ENCODE measurements around the gene RPL12. TPM values are rescaled to one million over a fixed set of nuclear protein-coding genes. Genes with fewer than 3 reads are reported as not detected.

The RPL12 gene
- total and polyA plus RNA-seq, 10 donors = 1,013 to 9,017 (median 1,657) TPM

GRCh38 chr9:127449332-127449966 lies 1.8 kb downstream of the RPL12 start:
- DNase-seq = no peak
- intact Hi-C loops (cut with DNase I; ENCODE audit: low total_unique reads) = no loop called here
- peak overlapping the region in 7 of 8 donors; percentile 90 to 96 (median 95) for H3K27ac ChIP-seq
- H3K27me3 ChIP-seq (replicated peaks in 1 of 7) = no peaks in the 10 kb centered on the region
- peaks cover 0 to 77% (median 53%) of the 10 kb centered on the region in 6 donors for H3K36me3 ChIP-seq
- peak overlapping the region; percentile 65 to 90 (median 81) for H3K4me3 ChIP-seq
- TF ChIP-seq POLR2A (IDR thresholded peaks at IDR 0.05) (no peak), POLR2AphosphoS5 (IDR thresholded peaks at IDR 0.05) (no peak), CTCF (IDR thresholded peaks at IDR 0.05 in 8 of 11, conservative IDR thresholded peaks at IDR 0.05 in 3 of 11) (no peak)
- WGBS, 5 donors = 51 to 67% (median 57%) methylated on average over 5 of the region's 5 CpGs
- H3K9me3 ChIP-seq = peaks cover 0 to 8% (median 0%) of the 10 kb centered on the region in 8 donors
- H3K4me1 ChIP-seq = peaks cover 24 to 59% (median 40%) of the 10 kb centered on the region in 6 donors

- Histone ChIP-seq H3K36me3 (peaks cover 0 to 78% (median 63%) of the 10 kb centered on the region in 6 donors), H3K27me3 (replicated peaks in 1 of 7) (no peaks in the 10 kb centered on the region), H3K27ac (peak overlapping the region in 4 of 8 donors; percentile 23 to 96 (median 93)), H3K4me3 (peak overlapping the region in 1 of 8 donors; percentile 89), H3K9me3 (peaks cover 0 to 14% (median 0%) of the 10 kb centered on the region in 8 donors), H3K4me1 (peaks cover 24 to 54% (median 39%) of the 10 kb centered on the region in 6 donors)
- TF ChIP-seq POLR2AphosphoS5 (IDR thresholded peaks at IDR 0.05) (no peak), POLR2A (IDR thresholded peaks at IDR 0.05) (no peak), CTCF (IDR thresholded peaks at IDR 0.05 in 8 of 11, conservative IDR thresholded peaks at IDR 0.05 in 3 of 11) (no peak)
- WGBS, 5 donors = 89 to 95% (median 92%) methylated on average over 8 of the region's 8 CpGs
- no peak for DNase-seq
- intact Hi-C loops (cut with DNase I; ENCODE audit: low total_unique reads) = no loop called here
These were observed 2.9 kb downstream of the RPL12 start for GRCh38 chr9:127448112-127448805.

GRCh38 chr9:127447416-127448111 lies 3.6 kb downstream of the RPL12 start:
- no peak overlapping the region for H3K27ac ChIP-seq
- peaks cover 0 to 79% (median 68%) of the 10 kb centered on the region in 6 donors for H3K36me3 ChIP-seq
- no peak overlapping the region for H3K4me3 ChIP-seq
- intact Hi-C loops (cut with DNase I; ENCODE audit: low total_unique reads) = no loop called here
- no peak for DNase-seq
- H3K27me3 ChIP-seq (replicated peaks in 1 of 7) = no peaks in the 10 kb centered on the region
- H3K9me3 ChIP-seq = peaks cover 0 to 14% (median 0%) of the 10 kb centered on the region in 8 donors
- 67 to 86% (median 74%) methylated on average over 7 of the region's 7 CpGs for WGBS, 5 donors
- no peak for TF ChIP-seq CTCF (IDR thresholded peaks at IDR 0.05 in 8 of 11, conservative IDR thresholded peaks at IDR 0.05 in 3 of 11)
- TF ChIP-seq POLR2AphosphoS5 (IDR thresholded peaks at IDR 0.05) = no peak
- H3K4me1 ChIP-seq = peaks cover 22 to 47% (median 33%) of the 10 kb centered on the region in 6 donors
